Activated naive CD4-positive, alpha-beta T cell treated with anti-CD3 and anti-CD28 coated beads, Interleukin-2, amount 50 U/mL, for 16 hours (primary cell): ENCODE measurements around the gene SLC7A7.
"Not testable (repeated sequence)": the region's sequence is repeated elsewhere in the genome, so short reads cannot be mapped to it uniquely, and the experiment has no call there.

Experiments used
- DNase-seq: peaks from one replicate; pipeline ENCODE4 v3.0.0-alpha.2; 2020

The SLC7A7 gene

DNA sequence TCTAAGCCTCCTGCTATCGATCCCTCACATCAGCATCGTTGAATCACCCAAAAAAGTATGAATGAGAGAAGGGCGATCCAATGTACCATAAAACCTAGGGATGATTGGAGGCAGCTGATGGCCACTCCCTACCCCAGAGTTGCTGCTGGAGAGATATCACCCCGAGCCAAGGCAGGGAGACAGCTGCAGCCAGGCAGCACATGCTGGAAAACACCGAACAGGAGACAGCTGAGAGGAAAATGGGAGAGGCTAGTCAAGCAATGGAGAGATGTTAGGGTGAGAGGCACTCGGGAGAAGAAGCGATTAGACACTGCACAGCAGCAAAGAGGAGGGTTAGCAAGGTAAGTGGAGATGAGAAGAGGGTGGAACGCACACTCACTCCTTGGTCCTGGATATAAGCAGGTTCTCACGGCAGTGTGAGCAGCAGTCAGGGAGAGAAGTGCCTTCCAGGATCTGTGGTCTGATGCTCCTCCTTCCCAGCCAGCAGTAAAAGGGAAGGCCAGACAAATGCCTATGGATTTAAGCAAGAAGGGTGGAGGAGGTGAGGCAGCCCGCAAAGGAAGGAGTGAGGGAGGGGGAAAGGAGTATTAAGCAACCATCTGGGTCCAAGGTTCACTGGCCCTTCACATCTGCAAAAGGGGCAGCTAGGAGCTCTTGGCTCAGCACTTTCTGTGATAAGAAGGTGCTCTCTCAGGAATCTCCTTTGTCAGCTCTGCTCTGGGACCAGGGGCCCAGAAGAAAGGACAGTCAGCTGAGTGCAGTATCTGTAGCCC lies at the start of gene SLC7A7:
SLC7A7 (minus strand) TSS at position 495 of the 773 bp plus-strand sequence. CDS start 2,037 bp downstream, outside the sequence.
- DNase-seq, result no peak

DNA sequence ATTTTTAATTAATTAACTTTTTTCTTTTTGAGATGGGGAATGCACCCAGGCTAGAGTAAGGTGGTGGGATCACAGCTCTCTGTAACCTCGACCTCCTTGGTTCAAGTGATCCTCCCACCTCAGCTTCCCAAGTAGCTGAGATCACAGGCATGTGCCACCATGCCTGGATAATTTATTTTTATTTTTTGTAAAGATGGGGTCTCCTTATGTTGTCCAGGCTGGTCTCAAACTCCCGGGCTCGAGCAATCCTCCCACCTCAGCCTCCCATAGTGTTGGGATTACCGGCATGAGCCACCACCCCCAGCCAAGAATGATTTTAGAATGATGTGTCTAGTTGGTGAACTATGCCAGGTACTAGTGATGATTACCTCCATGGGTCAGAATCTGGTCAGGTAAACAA lies 49.7 kb upstream of the SLC7A7 start:
- DNase-seq, result no peak

DNA sequence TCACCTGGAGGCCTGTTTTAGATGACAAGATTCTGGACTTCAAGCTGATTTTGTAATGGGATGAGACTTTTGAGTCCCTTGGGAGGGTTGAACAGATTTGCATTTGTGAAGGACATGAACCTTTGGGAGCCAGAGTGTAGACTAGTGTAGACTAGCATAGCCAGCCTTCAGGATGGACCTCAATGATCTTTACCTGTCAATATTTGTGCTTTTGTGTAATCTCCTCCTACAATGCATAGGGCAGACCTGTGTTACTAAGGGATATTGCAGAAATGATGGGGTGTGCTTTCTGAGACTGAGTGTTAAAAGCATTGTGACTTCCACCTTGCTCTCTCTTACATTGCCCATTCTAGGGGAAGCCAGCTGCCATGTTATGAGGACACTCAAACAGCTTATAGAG lies 46.4 kb upstream of the SLC7A7 start:
- DNase-seq, result no peak

DNA sequence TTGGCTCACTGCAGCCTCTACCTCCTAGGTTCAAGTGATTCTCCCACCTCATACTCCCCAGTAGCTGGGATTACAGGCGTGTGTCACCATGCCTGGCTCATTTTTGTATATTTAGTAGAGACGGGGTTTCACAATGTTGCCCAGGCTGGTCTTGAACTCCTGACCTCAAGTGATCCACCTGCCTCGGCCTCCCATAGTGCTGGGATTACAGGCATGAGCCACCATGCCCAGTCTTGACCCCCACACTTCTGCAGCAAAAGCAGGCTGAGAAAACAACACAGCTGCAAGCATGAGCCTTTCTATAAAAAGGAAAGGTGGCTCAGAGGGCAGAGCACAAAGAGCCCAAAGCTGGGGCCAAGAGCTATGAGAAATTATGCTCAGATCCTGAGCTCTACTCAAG lies 45.1 kb upstream of the SLC7A7 start:
- DNase-seq, result not testable (repeated sequence)

DNA sequence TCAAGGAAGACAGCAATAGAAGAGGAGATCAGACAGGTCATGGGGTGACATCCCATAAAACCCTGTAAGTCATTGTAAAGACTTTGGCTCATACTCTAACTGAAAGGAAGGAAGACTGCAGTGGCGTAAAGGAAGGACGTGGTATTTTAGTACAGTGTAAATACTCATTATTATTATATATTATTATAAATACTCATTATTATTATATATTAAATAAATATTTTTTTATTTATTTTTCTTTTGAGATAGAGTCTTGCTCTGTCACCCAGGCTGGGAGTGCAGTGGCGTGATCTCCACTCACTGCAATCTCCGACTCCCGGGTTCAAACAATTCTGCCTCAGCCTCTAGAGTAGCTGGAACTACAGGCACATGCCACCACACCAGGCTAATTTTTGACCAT lies 41.2 kb upstream of the SLC7A7 start:
- DNase-seq, result no peak

DNA sequence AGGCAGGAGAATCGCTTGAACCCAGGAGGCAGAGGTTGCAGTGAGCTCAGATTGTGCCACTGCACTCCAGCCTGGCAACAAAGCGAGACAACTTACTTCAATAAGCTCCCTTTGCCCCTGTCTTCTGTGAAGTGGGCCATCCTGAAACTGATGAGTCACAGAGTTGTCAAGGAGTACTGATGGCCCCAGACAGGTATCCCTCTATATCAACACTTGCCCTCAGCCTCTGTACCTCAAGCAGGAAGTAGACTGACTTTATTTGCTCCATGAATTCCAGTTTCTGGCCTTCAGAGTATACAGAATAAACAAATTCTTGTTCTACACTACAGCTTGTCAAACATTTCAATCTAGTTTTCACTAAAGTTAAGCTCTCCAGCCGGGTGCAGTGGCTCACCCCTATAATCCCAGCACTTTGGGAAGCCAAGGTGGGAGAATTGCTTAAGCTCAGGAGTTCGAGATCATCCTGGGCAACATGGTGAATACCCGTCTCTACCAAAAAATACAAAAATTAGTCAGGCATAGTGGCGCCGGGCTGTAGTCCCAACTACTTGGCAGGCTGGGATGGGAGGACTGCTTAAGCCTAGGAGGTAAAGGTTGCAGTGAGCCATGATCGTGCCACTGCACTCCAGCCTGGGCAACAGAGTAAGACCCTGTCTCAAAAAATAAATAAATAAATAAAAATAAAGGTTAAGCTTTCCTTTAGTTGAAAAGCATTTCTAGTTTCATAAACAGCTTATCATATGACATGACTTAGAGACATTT lies 39.9 kb upstream of the SLC7A7 start:
- no peak for DNase-seq

DNA sequence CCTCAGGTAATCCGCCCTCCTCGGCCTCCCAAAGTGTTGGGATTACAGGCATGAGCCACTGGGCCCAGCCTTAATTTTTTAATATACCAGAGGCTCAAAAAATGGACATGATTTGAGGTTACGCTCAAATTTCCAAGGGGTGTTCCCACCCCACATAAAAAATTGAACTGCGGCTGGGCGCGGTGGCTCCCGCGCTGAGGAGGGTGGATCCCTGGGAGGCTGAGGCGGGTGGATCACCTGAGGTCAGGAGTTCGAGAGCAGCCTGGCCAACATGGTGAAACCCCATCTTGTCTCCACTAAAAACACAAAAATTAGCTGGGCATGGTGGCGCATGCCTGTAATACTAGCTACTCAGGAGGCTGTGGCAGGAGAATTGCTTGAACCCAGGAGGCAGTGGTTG lies 39.1 kb upstream of the SLC7A7 start:
- DNase-seq, result not testable (repeated sequence)

DNA sequence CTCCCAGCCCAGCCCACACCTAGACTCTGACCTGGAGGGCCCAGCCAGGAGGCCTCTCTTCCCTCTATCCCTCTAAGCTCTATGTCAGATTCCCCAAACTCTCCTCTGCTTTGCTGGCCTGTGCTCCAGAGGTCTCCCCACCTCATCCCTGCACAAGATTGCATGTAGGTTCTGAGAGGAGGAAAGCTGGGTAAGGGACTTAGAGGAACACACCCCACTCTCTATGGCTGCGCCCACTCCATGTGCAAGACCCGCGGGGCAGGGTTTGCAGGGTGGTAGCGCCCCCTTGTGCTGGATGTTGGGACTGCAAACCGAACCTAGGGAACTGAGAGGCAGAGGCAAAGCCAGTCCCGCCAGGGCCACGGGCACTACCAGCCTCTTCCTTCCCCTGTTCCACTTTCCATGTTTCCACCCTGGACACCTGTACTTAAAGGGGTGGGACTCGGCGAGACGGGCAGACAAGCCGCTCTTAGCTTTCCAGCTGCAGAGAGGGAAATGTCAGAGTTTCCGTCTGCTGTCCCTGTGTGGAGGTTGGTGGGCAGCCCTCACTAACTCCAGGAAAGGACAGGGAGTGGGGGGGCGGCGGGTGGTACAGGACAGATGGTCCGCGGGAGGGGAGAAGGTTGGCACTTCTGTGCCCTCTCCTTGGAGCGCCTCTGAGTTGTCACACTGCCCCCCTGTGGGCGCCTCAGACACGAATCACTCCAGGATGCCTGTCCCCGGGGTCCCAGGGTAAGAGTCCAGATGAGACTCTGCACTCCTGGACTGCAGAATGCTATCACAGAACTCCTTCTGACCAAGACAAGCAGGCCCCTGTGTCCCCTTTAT lies 37.9 kb upstream of the SLC7A7 start:
- peak; percentile 90 for DNase-seq

DNA sequence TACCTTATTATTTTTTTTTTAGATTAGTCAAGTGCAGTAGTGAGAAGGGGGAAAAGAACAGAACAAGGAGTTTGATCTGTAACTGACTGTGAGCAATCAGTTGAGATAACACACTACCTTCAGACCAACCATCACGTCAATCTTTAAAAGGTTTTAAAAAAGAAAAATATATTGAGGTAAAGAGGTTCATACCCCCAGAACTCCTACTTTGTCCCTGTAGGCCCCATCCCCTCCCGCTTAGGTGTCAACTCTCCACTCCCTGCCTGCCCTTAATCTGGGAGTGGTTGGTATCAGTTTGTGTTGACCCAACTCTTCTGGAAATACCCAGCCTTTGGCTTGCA lies 37.3 kb upstream of the SLC7A7 start:
- no peak for DNase-seq

DNA sequence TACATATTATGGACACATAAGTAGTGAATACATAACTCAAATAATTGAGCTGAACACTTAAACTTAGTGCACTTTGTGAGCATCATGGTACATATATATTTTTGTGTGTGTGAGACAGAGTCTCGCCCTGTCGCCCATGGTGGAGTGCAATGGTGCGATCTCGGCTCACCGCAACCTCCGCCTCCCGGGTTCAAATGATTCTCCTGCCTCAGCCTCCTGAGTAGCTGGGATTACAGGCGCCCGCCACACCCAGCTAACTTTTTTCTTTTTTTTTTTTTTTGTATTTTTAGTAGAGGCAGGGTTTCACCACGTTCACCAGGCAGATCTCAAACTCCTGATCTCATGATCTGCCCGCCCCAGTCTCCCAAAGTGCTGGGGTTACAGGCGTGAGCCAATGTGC lies 36.9 kb upstream of the SLC7A7 start:
- DNase-seq, result not testable (repeated sequence)

DNA sequence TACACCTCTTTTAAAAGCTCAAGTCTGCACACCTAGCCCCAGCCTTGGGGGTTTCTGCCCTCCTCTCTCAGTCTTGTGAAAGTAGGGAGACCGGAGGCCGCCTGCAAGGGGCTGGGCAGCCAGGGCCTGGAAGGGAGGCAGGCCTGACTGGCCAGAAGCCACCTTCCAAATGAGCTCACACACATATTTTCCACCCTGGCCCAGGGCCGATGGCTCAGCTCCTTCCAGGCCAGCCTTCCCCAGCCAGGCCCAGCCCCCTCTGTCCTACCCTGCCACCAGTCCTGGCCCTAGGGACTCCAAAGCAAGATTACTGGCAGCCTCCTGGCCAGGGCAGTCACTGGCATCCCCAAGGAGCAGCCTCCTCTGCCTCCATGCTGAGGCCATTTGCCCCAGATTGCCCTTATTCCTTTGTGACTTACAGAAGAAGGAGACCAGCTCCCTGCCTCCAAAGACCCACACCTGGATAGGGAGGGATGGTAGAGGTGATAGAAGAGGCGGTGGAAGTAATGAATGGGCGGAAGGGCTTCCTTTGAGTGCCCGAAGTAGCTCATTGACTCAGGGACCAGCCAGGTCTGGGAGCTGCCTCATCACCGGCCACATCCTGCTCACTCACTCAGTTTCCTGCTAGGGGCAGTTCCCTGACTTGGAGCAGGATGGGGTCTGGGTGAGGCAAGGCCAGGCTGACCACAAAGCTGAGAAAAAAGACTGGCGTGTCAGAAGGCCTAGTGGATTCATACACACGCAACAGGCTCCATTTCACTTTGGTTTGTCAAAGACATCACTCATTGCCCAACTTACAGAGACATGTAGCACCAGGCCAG lies 35.9 kb upstream of the SLC7A7 start:
- DNase-seq, result no peak

DNA sequence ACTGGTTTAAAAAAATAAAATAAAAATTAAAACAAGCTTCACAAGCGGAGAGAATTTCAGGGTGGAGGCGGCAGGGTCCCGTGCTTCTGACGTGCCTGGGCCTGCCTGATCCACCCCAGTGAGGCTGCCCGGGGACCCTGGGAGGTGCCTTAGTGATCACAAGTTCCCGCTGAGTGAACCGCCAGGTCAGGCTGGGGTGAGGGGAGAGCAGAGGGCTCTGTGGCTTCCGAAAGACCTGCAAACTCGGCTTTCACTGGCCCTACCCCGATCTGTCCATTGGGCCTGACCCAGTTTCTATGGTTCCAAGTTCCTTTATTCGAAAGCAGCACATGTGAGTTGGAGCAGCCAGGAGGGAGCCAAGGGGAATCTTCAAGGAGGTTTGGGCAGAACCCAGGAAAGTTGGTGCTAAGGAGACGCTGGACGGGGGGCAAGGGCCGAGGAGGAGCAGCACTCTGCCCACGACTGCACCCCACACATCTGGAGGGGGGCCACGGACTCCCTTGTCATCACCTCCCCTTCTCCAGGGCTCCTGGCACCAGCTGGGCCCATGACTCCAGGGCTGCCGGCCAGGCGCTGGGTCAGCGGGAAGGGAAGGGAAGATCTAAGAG lies 34.1 kb upstream of the SLC7A7 start:
- no peak for DNase-seq

DNA sequence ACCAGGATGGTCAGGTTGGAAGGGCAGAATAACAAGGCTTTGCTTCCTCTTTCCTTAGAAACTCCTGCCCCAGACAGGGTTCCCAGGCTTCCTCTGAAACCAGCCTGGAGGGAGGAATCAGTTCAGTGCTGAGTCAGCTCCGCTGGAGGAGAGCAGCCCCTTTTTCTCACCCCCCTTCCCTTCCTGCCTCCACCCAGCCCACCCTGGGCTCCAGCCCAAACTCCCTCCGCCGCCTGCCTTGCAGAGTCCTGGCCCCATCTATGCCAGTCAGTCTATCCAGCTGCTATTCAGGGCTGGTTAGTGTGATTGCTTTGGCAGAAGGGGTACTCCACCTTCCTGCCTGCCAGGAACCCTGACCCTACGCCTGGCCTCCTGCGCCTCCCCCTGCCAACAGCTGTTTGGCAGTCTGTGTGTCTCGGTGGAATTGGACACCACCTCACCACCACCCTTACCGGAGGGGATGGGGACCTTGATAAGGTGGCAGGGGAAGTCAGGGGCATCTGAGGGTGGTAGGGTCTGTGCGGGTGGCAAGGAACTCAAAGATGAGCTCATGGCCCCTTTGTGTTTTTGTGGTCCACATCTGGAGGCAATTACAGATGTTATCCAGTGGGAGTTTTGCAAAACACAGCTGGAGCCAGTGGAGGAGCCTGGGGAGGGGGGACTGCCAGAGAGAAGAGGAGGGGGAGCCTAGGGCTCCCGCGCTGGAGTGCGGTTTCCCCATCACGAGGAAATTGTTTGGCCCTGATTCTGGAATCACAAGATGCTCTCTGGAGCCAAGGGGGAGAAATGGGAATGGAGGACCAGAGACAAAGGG lies 33.3 kb upstream of the SLC7A7 start:
- no peak for DNase-seq

DNA sequence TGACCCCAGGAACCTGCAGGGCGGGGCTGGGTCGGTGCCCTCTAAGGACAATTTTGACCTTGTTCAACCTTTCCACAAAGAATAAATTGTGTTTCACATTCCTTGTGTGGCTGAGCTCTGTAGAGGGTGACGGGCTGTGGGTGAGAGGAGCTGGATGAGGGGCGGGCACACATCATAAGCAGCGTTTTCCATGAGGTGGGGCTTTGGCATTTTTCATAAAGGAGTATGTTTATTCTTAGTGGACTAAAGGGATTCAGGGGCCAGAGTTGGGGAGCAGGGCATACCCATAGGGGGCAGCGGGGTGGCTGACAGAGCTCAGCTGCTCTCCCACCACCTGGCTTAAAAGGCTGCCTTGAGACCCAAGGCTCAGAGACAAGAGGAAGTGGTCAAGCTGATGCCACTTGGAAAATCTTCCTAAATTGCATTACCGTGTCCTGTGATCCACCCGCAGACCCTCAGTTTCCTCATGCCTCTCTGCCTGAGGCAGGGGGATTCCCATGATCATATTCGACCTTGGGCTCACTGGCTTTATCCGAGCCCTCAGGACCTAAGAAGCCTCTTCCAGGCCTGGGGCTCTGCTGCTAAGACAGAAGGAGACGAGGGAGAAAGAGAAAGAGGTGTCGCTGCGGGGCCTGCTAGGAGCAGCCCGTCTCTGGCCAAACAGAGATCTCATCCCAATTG lies 32.6 kb upstream of the SLC7A7 start:
- DNase-seq, result no peak

DNA sequence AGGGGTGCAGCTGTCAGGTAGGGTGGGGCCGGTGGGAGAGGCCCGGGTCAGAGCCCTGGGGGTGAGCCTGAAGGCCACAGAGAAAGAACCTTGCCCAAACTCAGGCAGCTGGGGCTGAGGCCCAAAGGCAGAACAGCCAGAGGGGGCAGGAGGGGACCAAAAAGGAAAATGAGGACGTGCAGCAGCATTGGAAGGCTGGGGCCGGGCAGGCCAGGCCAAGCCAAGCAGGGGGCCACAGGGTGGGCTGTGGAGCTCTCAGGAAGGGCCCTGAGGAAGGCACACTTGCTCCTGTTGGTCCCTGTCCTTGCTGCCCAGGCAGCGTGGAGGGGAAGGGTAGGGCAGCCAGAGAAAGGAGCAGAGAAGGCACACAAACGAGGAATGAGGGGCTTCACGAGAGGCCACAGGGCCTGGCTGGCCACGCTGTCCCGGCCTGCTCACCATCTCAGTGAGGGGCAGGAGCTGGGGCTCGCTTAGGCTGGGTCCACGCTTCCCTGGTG lies 31.6 kb upstream of the SLC7A7 start:
- no peak for DNase-seq

DNA sequence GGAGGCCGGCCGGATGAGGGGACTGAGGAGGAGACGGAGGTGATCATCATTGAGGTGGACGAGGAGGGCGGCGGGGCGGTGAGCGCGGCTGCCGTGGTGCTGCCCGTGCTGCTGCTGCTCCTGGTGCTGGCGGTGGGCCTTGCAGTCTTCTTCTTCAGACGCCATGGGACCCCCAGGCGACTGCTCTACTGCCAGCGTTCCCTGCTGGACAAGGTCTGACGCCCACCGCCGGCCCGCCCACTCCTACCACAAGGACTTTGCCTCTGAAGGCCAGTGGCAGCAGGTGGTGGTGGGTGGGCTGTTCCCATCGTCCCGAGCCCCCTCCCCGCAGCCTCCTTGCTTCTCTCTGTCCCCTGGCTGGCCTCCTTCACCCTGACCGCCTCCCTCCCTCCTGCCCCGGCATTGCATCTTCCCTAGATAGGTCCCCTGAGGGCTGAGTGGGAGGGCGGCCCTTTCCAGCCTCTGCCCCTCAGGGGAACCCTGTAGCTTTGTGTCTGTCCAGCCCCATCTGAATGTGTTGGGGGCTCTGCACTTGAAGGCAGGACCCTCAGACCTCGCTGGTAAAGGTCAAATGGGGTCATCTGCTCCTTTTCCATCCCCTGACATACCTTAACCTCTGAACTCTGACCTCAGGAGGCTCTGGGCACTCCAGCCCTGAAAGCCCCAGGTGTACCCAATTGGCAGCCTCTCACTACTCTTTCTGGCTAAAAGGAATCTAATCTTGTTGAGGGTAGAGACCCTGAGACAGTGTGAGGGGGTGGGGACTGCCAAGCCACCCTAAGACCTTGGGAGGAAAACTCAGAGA lies 30.8 kb upstream of the SLC7A7 start:
- DNase-seq, result no peak

DNA sequence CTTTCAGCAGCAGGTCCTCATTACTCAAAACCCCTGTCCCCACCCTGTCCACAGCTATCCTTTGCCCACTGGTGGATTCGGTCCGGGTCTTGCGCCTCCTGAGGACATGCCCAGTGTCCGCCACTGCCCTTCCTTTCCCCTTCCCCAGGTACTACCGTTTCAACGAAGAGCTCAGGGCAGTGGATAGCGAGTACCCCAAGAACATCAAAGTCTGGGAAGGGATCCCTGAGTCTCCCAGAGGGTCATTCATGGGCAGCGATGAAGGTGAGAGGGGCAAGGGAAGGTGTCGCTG lies 29.8 kb upstream of the SLC7A7 start:
- no peak for DNase-seq

DNA sequence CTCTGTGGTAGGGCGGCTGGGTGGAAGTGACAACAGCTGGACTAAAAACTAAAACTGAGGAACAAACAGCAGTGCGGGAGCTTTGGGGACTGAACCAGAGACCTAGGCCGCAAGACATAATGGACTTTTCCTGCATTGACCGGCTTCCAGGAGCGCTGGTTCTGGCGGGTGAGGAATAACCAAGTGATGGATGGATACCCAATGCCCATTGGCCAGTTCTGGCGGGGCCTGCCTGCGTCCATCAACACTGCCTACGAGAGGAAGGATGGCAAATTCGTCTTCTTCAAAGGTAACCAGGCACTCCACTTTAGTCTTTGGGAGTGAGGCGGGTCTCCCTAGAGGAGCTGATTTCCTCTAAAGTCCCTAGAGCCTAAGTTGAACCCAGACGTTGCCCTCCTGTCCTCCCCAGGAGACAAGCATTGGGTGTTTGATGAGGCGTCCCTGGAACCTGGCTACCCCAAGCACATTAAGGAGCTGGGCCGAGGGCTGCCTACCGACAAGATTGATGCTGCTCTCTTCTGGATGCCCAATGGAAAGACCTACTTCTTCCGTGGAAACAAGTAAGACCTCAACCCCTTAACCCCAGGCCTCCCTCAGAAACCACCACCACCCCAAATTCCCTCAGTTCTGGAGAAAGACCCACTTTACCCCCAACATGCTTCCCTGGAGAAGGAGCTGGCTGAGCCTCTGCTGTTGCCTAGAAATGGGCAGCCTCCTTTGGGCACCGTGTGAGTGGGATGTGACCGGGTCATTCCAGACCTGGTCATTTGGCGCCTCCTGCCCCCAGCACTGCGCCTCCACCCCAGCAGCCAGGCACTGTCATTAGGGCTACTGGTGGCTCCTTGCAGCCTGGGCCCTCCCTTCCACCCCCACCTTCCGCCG lies 29.2 kb upstream of the SLC7A7 start:
- no peak for DNase-seq
